Measurements from ENCODE around the gene VSTM2A.

Gene VSTM2A

DNA sequence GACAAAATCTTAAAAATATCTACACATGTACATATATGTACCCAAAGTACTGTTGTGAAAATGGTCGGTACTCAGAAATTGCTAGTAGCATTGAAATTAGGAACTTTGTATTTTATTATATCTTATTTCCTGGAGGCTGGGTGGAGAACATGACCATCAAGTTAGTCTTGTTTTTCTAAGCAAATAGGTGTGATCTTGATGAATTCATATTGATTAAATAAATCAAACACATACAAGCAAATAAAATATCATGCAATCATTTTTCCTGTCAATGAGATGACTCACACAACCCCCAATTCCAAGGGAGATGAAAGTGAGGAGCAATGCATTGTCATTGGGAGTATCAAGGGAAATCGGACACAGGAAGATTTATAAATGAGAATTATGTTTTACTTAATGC, 18.0 kb downstream of the VSTM2A start:
- H3K4me3 ChIP-seq (ENCODE audit: low read depth, low read length), result no peak overlapping the region
- no peak for DNase-seq (ENCODE audit: low read depth)
- TF ChIP-seq CTCF (conservative IDR thresholded peaks at IDR 0.05; ENCODE audit: low read depth, low read length), result no peak

DNA sequence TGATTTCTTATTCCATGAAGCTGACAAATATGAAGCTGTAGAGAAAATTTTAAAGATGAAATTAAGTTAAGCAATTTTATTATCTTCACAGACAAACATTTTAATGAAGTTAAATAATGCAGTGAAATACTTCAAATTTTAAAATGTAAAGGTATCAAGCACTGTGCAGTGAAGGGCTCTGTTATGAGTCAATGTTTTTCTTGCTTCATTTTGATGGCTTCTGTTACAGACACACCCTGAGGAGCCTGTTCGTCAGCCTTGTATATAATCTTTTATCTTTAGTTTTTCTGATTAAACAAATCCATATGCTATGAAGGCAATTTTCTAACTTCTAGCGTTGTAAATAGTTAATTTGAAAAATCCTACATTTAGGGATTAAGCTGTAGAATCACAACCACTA, 18.5 kb downstream of the VSTM2A start:
- H3K4me3 ChIP-seq (ENCODE audit: low read depth, low read length), result no peak overlapping the region
- no peak for TF ChIP-seq CTCF (conservative IDR thresholded peaks at IDR 0.05; ENCODE audit: low read depth, low read length)
- no peak for DNase-seq (ENCODE audit: low read depth)

DNA sequence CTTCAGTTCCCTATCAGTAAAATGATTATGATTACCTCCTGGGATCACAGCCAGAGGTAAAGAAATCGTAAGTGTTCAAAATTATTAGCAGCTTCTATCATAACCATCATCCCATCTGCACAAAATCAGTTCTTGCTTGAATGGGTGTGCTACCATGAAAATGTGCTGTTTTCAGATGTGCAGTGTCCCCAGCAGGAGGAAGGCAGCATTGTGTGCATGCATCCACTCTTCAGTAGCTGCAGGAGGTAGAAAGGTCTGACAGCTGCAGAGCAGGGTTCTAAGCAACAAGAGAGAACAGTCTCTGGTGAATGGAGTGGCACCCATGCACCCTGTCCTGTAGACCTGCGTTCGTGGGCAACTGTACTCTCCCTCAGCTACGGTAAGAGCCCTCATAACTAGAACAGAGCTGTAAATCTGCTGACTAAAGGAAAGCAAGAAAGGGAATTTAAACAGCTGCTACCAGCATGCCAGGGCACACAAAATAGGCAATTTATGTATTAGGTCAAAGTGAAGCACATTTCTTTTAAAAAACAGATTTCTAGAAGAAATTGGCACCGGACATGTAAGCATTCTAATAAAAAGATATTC, 21.2 kb downstream of the VSTM2A start:
- no peak for TF ChIP-seq CTCF (conservative IDR thresholded peaks at IDR 0.05; ENCODE audit: low read depth, low read length)
- no peak overlapping the region for H3K4me3 ChIP-seq (ENCODE audit: low read depth, low read length)
- no peak for DNase-seq (ENCODE audit: low read depth)

DNA sequence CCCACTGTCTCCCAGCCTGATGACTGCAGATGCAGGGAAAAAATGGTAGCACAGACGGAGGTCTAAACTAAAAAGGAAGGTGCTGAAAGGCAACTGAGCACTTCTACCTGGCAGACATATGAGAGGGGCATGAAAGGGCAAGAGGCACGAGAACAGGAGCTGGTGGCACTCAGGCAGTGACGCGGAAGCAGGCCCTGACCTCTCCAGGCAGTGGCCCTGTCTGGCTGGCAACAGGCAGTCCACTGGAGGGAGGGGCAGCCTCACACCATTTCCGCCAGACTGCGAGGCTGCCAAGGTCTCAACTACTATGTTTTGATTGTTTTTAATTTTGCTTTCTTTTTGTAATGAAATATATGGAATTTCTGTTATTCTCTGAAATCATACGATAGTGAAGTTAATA, 23.3 kb downstream of the VSTM2A start:
- no peak for TF ChIP-seq CTCF (conservative IDR thresholded peaks at IDR 0.05; ENCODE audit: low read depth, low read length)
- DNase-seq (ENCODE audit: low read depth), result no peak
- H3K4me3 ChIP-seq (ENCODE audit: low read depth, low read length), result no peak overlapping the region

GRCh38 chr7:54581511-54581910, 39.3 kb downstream of the VSTM2A start:
- DNase-seq (ENCODE audit: low read depth), result no peak
- no peak for TF ChIP-seq CTCF (conservative IDR thresholded peaks at IDR 0.05; ENCODE audit: low read depth, low read length)
- no peak overlapping the region for H3K4me3 ChIP-seq (ENCODE audit: low read depth, low read length)

- DNase-seq (ENCODE audit: low read depth), result no peak
- H3K4me3 ChIP-seq (ENCODE audit: low read depth, low read length), result no peak overlapping the region
- no peak for TF ChIP-seq CTCF (conservative IDR thresholded peaks at IDR 0.05; ENCODE audit: low read depth, low read length)
Observed at GRCh38 chr7:54591404-54592386, 49.5 kb downstream of the VSTM2A start.

Measured in choroid plexus epithelial cell (primary cell).